Neural cell (in vitro differentiated cells): ENCODE data around the gene BRSK2.

Source experiments
- CTCF ChIP-seq: fragments of 450-650 bp; IDR thresholded peaks from 2 replicates; pipeline ENCODE4 v1.5.1; 2014; ENCODE audit warnings: antibody characterized with exemption, mild to moderate bottlenecking, moderate library complexity; ENCODE audit not compliant: poor library complexity, severe bottlenecking
- REST ChIP-seq: IDR thresholded peaks from 2 replicates; pipeline ENCODE4 v1.6.1; 2012; ENCODE audit warnings: borderline replicate concordance

- TF ChIP-seq CTCF (no peak), REST (no peak)
Observed at GRCh38 chr11:1348146-1348795, 41.5 kb upstream of the BRSK2 start.
